B cell (primary cell): Measurements from ENCODE around the gene VANGL2. TPM values are rescaled to one million over a fixed set of nuclear protein-coding genes. Genes with fewer than 3 reads are reported as not detected.

Experiments used
- ATAC-seq: fragments of 200-7000 bp; cut with Tn5 transposase; one replicate; pipeline ENCODE4 v1.10.0; 2021; ENCODE audit warnings: low read depth, mild to moderate bottlenecking, moderate number of reproducible peaks, moderate library complexity
- CTCF ChIA-PET: fragments of 350-600 bp; sonication (Branson Sonifier 250); formaldehyde crosslinking; loops from one replicate; lab custom pipeline; 2021; ENCODE audit warnings: antibody characterized with exemption, inconsistent platforms; lab: Charles Lee
- POLR2A ChIA-PET: fragments of 350-600 bp; sonication (Branson Sonifier 250); formaldehyde crosslinking; loops from one replicate; lab custom pipeline; 2021; ENCODE audit warnings: antibody characterized with exemption; lab: Charles Lee
- DNase-seq: peaks from one replicate; pipeline ENCODE4 v3.0.0; 2013
- H2AFZ ChIP-seq: 2 replicates; pipeline ENCODE4 v1.6.1; 2012; ENCODE audit warnings: mild to moderate bottlenecking, low read depth, low read length; ENCODE audit not compliant: insufficient read depth, poor library complexity, severe bottlenecking
- H3K27ac ChIP-seq, 2 donors: 1 replicate in 1 of 2; 2 replicates in 1 of 2; pipeline ENCODE4 v1.5.1; 2012 to 2013; ENCODE audit warnings: low read length in 2 of 2, mild to moderate bottlenecking in 2 of 2, moderate library complexity in 1 of 2
- H3K27me3 ChIP-seq, 4 experiments: fragments of 200-600 bp in 1 of 4; sonication (generic) in 1 of 4; replicated peaks in 1 of 4; 1 replicate in 2 of 4; 2 replicates in 2 of 4; pipeline versions ENCODE4 v1.6.1 to v1.7.0; 2013 to 2016; ENCODE audit warnings: low read length in 3 of 4, mild to moderate bottlenecking in 2 of 4, mixed read lengths in 1 of 4, moderate library complexity in 1 of 4; ENCODE audit not compliant: insufficient read depth in 4 of 4, control insufficient read depth in 3 of 4; ENCODE audit errors: control extremely low read depth in 1 of 4
- H3K36me3 ChIP-seq, 2 experiments: replicated peaks in 1 of 2; 1 replicate in 1 of 2; 2 replicates in 1 of 2; pipeline versions ENCODE4 v1.6.1 to v1.7.1; 2013; ENCODE audit warnings: low read length in 1 of 2; ENCODE audit not compliant: insufficient read depth in 2 of 2, control insufficient read depth in 1 of 2; ENCODE audit errors: control extremely low read depth in 1 of 2, extremely low read depth in 1 of 2
- H3K4me1 ChIP-seq, 2 donors: fragments of 200-600 bp in 1 of 2; sonication (generic) in 1 of 2; 1 replicate in 1 of 2; 2 replicates in 1 of 2; pipeline versions ENCODE4 v1.5.1 to v1.6.1; 2013 to 2017; ENCODE audit warnings: low read length in 2 of 2; ENCODE audit not compliant: control insufficient read depth in 2 of 2, insufficient read depth in 2 of 2
- H3K4me2 ChIP-seq: replicated peaks from 2 replicates; pipeline ENCODE3; 2012; ENCODE audit warnings: mild to moderate bottlenecking, low read depth, low read length; ENCODE audit not compliant: poor library complexity, severe bottlenecking
- H3K4me3 ChIP-seq, 5 experiments: fragments of 200-600 bp in 1 of 5; sonication (generic) in 1 of 5; 1 replicate in 3 of 5; 2 replicates in 2 of 5; pipeline versions ENCODE4 v1.5.1 to v1.7.0; 2011 to 2016; ENCODE audit warnings: low read length in 4 of 5, mild to moderate bottlenecking in 4 of 5, low read depth in 2 of 5, control low read depth in 1 of 5, moderate library complexity in 1 of 5; ENCODE audit not compliant: insufficient read depth in 1 of 5; ENCODE audit errors: control extremely low read depth in 1 of 5, extremely low read depth in 1 of 5
- H3K79me2 ChIP-seq: fragments of 200-600 bp; sonication (generic); one replicate; pipeline ENCODE4 v1.6.0; 2016; ENCODE audit warnings: low read length; ENCODE audit not compliant: control insufficient read depth, insufficient read depth
- H3K9ac ChIP-seq: fragments of 200-600 bp; sonication (generic); 2 replicates; pipeline ENCODE4 v1.6.1; 2017; ENCODE audit warnings: mild to moderate bottlenecking, low read length, moderate library complexity
- H3K9me3 ChIP-seq, 3 donors: one replicate each; pipeline versions ENCODE4 v1.6.1 to v1.7.1; 2013; ENCODE audit warnings: low read length in 2 of 3; ENCODE audit not compliant: control insufficient read depth in 2 of 3, insufficient read depth in 1 of 3; ENCODE audit errors: control extremely low read depth in 1 of 3
- H4K20me1 ChIP-seq: 2 replicates; pipeline ENCODE4 v1.6.0; 2012; ENCODE audit warnings: mild to moderate bottlenecking, low read length; ENCODE audit not compliant: insufficient read depth, control insufficient read depth, poor library complexity, severe bottlenecking
- H3K27ac Mint-ChIP-seq: one replicate; pipeline ENCODE4 v1.8.0; 2021; ENCODE audit warnings: mixed read lengths
- H3K27me3 Mint-ChIP-seq: one replicate; pipeline ENCODE4 v1.8.0; 2021; ENCODE audit warnings: mixed read lengths
- H3K4me1 Mint-ChIP-seq: one replicate; pipeline ENCODE4 v1.8.0; 2021; ENCODE audit warnings: mixed read lengths
- H3K4me3 Mint-ChIP-seq: one replicate; pipeline ENCODE4 v1.8.0; 2021; ENCODE audit warnings: mixed read lengths
- H3K9me3 Mint-ChIP-seq: one replicate; pipeline ENCODE4 v1.8.0; 2022; ENCODE audit warnings: mixed read lengths; ENCODE audit not compliant: insufficient read depth
- CTCF ChIP-seq: fragments of 200-600 bp; IDR thresholded peaks from one replicate; pipeline ENCODE4 v1.8.0; 2022; ENCODE audit warnings: antibody characterized with exemption, mild to moderate bottlenecking
- EZH2 ChIP-seq: IDR thresholded peaks from 2 replicates; pipeline ENCODE4 v1.6.1; 2012; ENCODE audit warnings: borderline replicate concordance, low read depth, mild to moderate bottlenecking, moderate library complexity, low read length; ENCODE audit not compliant: insufficient read depth, poor library complexity, severe bottlenecking
- WGBS: methylation state at CpG from one replicate; pipeline ENCODE4 v1.1.5; 2013; ENCODE audit warnings: missing lambda C conversion rate; ENCODE audit not compliant: insufficient coverage; 5-methylcytosine and 5-hydroxymethylcytosine counted together
- intact Hi-C: fragments of 100-400 bp; cut with micrococcal nuclease; formaldehyde crosslinking; loops from one replicate; pipeline ENCODE4 v1.10.0; 2022
- polyA plus RNA-seq: library from polyadenylated mRNA; depleted of rRNA; stranded (reverse); fragments of >200 nt; gene quantifications from 2 replicates; pipeline ENCODE4 v1.2.3, GENCODE V29; 2012
- total RNA-seq, 2 donors: library from RNA; stranded (reverse); fragments of 120-200 nt in 1 of 2; gene quantifications; 1 replicate in 1 of 2; 2 replicates in 1 of 2; pipeline versions ENCODE4 v1.2.3 to v1.2.4, GENCODE V29; 2013 to 2022

VANGL2 gene
- total and polyA plus RNA-seq, 2 donors (not counting 1 experiment from before 2014, with no cell fraction given) = 0.48 to 14.4 TPM

- no peaks in the 10 kb centered on the region for H4K20me1 ChIP-seq
- Mint-ChIP-seq H3K27ac (peak overlapping the region; percentile 64), H3K4me3 (no peak overlapping the region), H3K9me3 (no peaks in the 10 kb centered on the region), H3K27me3 (no peaks in the 10 kb centered on the region), H3K4me1 (peaks cover 34% of the 10 kb centered on the region)
- no peak overlapping the region for H2AFZ ChIP-seq
- no peak for TF ChIP-seq EZH2
- TF ChIP-seq CTCF = no peak
- no peak overlapping the region for H3K4me3 ChIP-seq
- no peaks in the 10 kb centered on the region for H3K79me2 ChIP-seq
- no peak overlapping the region for H3K9ac ChIP-seq
- H3K27me3 ChIP-seq = peaks cover 0 to 1% (median under 1%) of the 10 kb centered on the region in 4 experiments
- H3K36me3 ChIP-seq = no peaks in the 10 kb centered on the region
- no peak for DNase-seq
- no peak overlapping the region for H3K4me2 ChIP-seq
- CTCF ChIA-PET = interaction anchor here (0.6 to 1.7 kb wide), 2 partner anchors 201 to 229 kb away, joined by 3 to 4 read pairs; no protein-coding TSS in a partner anchor
- intact Hi-C loops = no loop called here
- no peak overlapping the region for H3K27ac ChIP-seq
- H3K9me3 ChIP-seq = no peaks in the 10 kb centered on the region
- no peak for ATAC-seq
- POLR2A ChIA-PET = no interaction called here
- 84% methylated on average over 7 of the region's 15 CpGs for WGBS
- H3K4me1 ChIP-seq = peaks cover 1 to 3% of the 10 kb centered on the region in 2 donors
Observed at GRCh38 chr1:160406131-160406968, 6.0 kb downstream of the VANGL2 start.
